GM23338 (cell line): ENCODE measurements around the gene ASPRV1. TPM values are rescaled to one million over a fixed set of nuclear protein-coding genes. Genes with fewer than 3 reads are reported as not detected.

Source experiments
- ATAC-seq: fragments of 200-7000 bp; cut with Tn5 transposase; 3 replicates; pipeline ENCODE4 v1.9.1; 2020
- DNase-seq: peaks from one replicate; pipeline ENCODE4 v3.0.0-alpha.2; 2015; ENCODE audit warnings: low spot score
- H2AFZ ChIP-seq: fragments of 200-600 bp; sonication (generic); 2 replicates; pipeline ENCODE4 v1.8.0; 2016; ENCODE audit warnings: antibody characterized with exemption, mild to moderate bottlenecking, moderate library complexity
- H3F3A ChIP-seq: fragments of 200-600 bp; sonication (generic); replicated peaks from 2 replicates; pipeline ENCODE4 v1.8.0; 2017; ENCODE audit warnings: antibody characterized with exemption, mixed run types, low read depth
- H3K27ac ChIP-seq: fragments of 200-600 bp; sonication (generic); 2 replicates; pipeline ENCODE4 v1.6.1; 2016; ENCODE audit warnings: low read depth
- H3K27me3 ChIP-seq: fragments of 200-600 bp; sonication (generic); 2 replicates; pipeline ENCODE4 v1.8.0; 2016; ENCODE audit warnings: mild to moderate bottlenecking, mixed run types, moderate library complexity; ENCODE audit not compliant: insufficient read depth
- H3K36me3 ChIP-seq: fragments of 200-600 bp; sonication (generic); 2 replicates; pipeline ENCODE4 v1.8.0; 2016; ENCODE audit warnings: mild to moderate bottlenecking; ENCODE audit not compliant: insufficient read depth
- H3K4me1 ChIP-seq: fragments of 200-600 bp; sonication (generic); 2 replicates; pipeline ENCODE4 v1.8.0; 2016; ENCODE audit warnings: mild to moderate bottlenecking, moderate library complexity; ENCODE audit not compliant: insufficient read depth
- H3K4me2 ChIP-seq: fragments of 200-600 bp; sonication (generic); 2 replicates; pipeline ENCODE4 v1.7.1; 2017; ENCODE audit warnings: mixed run types
- H3K4me3 ChIP-seq: fragments of 200-600 bp; sonication (generic); 2 replicates; pipeline ENCODE4 v1.6.1; 2016; ENCODE audit warnings: mixed run types
- H3K79me2 ChIP-seq: fragments of 200-600 bp; sonication (generic); replicated peaks from 2 replicates; pipeline ENCODE4 v1.8.0; 2017; ENCODE audit warnings: mild to moderate bottlenecking; ENCODE audit not compliant: insufficient read depth
- H3K9me2 ChIP-seq: fragments of 200-600 bp; sonication (generic); 2 replicates; pipeline ENCODE4 v1.8.0; 2017; ENCODE audit not compliant: insufficient read depth
- H4K20me1 ChIP-seq: fragments of 200-600 bp; sonication (generic); replicated peaks from 2 replicates; pipeline ENCODE4 v1.8.0; 2017; ENCODE audit warnings: mild to moderate bottlenecking; ENCODE audit not compliant: insufficient read depth
- H3K27ac Mint-ChIP-seq: 2 replicates; pipeline ENCODE4 v1.8.0; 2020; ENCODE audit warnings: inconsistent platforms, mild to moderate bottlenecking, moderate library complexity, mixed read lengths
- H3K27me3 Mint-ChIP-seq: 3 replicates; pipeline ENCODE4 v1.8.0; 2022; ENCODE audit warnings: low read depth, mild to moderate bottlenecking, moderate library complexity, mixed read lengths, inconsistent platforms; ENCODE audit not compliant: insufficient read depth, poor library complexity
- H3K36me3 Mint-ChIP-seq: 3 replicates; pipeline ENCODE4 v1.8.0; 2021; ENCODE audit warnings: low read depth, mild to moderate bottlenecking, inconsistent platforms, moderate library complexity, mixed read lengths
- H3K4me1 Mint-ChIP-seq: 3 replicates; pipeline ENCODE4 v1.8.0; 2020; ENCODE audit warnings: mild to moderate bottlenecking, inconsistent platforms, mixed read lengths
- H3K4me3 Mint-ChIP-seq: 3 replicates; pipeline ENCODE4 v1.8.0; 2021; ENCODE audit warnings: moderate library complexity, mild to moderate bottlenecking, inconsistent platforms, mixed read lengths
- H3K9me3 Mint-ChIP-seq: 3 replicates; pipeline ENCODE4 v1.8.0; 2020; ENCODE audit warnings: moderate library complexity, mild to moderate bottlenecking, inconsistent platforms, mixed read lengths
- CREB1 ChIP-seq: fragments of 250-450 bp; sonication (Bioruptor Pico); IDR thresholded peaks from 2 replicates; pipeline ENCODE4 v1.5.0; 2020; ENCODE audit warnings: low read depth, mild to moderate bottlenecking, moderate library complexity
- CTCF ChIP-seq, 2 experiments: fragments of 200-600 bp in 1 of 2; sonication (generic) in 1 of 2; conservative IDR thresholded peaks; 2 replicates each; pipeline versions ENCODE4 v1.5.1 to v1.6.1; 2016 to 2017; ENCODE audit warnings: antibody characterized with exemption in 2 of 2, low read depth in 2 of 2, mild to moderate bottlenecking in 2 of 2, moderate library complexity in 1 of 2
- ETS1 ChIP-seq: IDR thresholded peaks from 2 replicates; pipeline ENCODE4 v1.6.1; 2016; ENCODE audit warnings: antibody characterized with exemption
- EZH2 ChIP-seq: fragments of 200-600 bp; sonication (generic); IDR thresholded peaks from one replicate; pipeline ENCODE4 v1.8.0; 2017; ENCODE audit warnings: antibody characterized with exemption, mild to moderate bottlenecking, low read depth; ENCODE audit not compliant: unreplicated experiment
- NANOG ChIP-seq: IDR thresholded peaks from 2 replicates; pipeline ENCODE4 v1.6.1; 2016; ENCODE audit warnings: antibody characterized with exemption, borderline replicate concordance
- POLR2AphosphoS5 ChIP-seq: IDR thresholded peaks from 2 replicates; pipeline ENCODE4 v1.6.1; 2016; ENCODE audit warnings: antibody characterized with exemption, low read depth
- REST ChIP-seq: IDR thresholded peaks from one replicate; pipeline ENCODE4 v1.6.1; 2018; ENCODE audit warnings: antibody characterized with exemption; ENCODE audit not compliant: unreplicated experiment
- polyA plus RNA-seq: library from polyadenylated mRNA; unstranded; fragments of >200 nt; fragmentation: Nextera tagmentation; extraction: Ambion mirVana; gene quantifications from 2 replicates; pipeline ENCODE4 v1.2.1, GENCODE V29; 2016
- total RNA-seq: library from RNA; depleted of rRNA; stranded (reverse); fragments of >200 nt; shearing (Covaris generic); gene quantifications from 2 replicates; pipeline ENCODE4 v1.2.3, GENCODE V29; 2014

The ASPRV1 gene
- total and polyA plus RNA-seq, 2 experiments from 2014 or later = 0.60 to 1.4 TPM

GRCh38 chr2:69914164-69914949, 47.1 kb downstream of the ASPRV1 start:
- ATAC-seq (peak; percentile 89), DNase-seq (peak; percentile 100)
- Histone ChIP-seq H3F3A (no peaks in the 10 kb centered on the region), H3K4me1 (no peaks in the 10 kb centered on the region), H3K4me2 (peak overlapping the region; percentile 88), H4K20me1 (no peaks in the 10 kb centered on the region), H3K79me2 (no peaks in the 10 kb centered on the region), H3K27ac (peak overlapping the region; percentile 95), H2AFZ (no peak overlapping the region), H3K4me3 (peak overlapping the region; percentile 68), H3K9me2 (no peaks in the 10 kb centered on the region), H3K36me3 (no peaks in the 10 kb centered on the region), H3K27me3 (no peaks in the 10 kb centered on the region)
- Mint-ChIP-seq H3K27me3 (peaks cover 6% of the 10 kb centered on the region), H3K9me3 (no peaks in the 10 kb centered on the region), H3K4me1 (0 out of 3 replicates have a peak, but pooled peaks cover 6% of the 10 kb centered on the region), H3K4me3 (peak overlapping the region; percentile 85), H3K27ac (peak overlapping the region; percentile 98), H3K36me3 (peaks cover 3% of the 10 kb centered on the region; the same call in 1 of the 3 replicates)
- peak; percentile 93 for TF ChIP-seq POLR2AphosphoS5
- peak in 1 of 2 experiments; percentile 59; a peak in 2 of 4 replicates for TF ChIP-seq CTCF (conservative IDR thresholded peaks at IDR 0.05; ENCODE audit: low read depth in 2 of 2)
- TF ChIP-seq REST = no peak
- TF ChIP-seq CREB1 (CRISPR knock-in tag) = peak; percentile 80
- 0 out of 2 replicates have a peak, but pooled peaks have one; percentile 39 for TF ChIP-seq ETS1

- Mint-ChIP-seq H3K4me3 (no peak overlapping the region), H3K27me3 (peaks cover 6% of the 10 kb centered on the region), H3K36me3 (peaks cover 10% of the 10 kb centered on the region; the same call in 1 of the 3 replicates), H3K9me3 (no peaks in the 10 kb centered on the region), H3K27ac (no peak overlapping the region), H3K4me1 (0 out of 3 replicates have a peak, but pooled peaks cover 6% of the 10 kb centered on the region)
- no peaks in the 10 kb centered on the region for H4K20me1 ChIP-seq
- DNase-seq (peak; percentile 77), ATAC-seq (no peak)
- H3K27ac ChIP-seq = no peak overlapping the region
- no peak overlapping the region for H3K4me2 ChIP-seq
- no peaks in the 10 kb centered on the region for H3K79me2 ChIP-seq
- no peak overlapping the region for H2AFZ ChIP-seq
- H3K9me2 ChIP-seq = no peaks in the 10 kb centered on the region
- H3K36me3 ChIP-seq = no peaks in the 10 kb centered on the region
- no peaks in the 10 kb centered on the region for H3K4me1 ChIP-seq
- H3K4me3 ChIP-seq = no peak overlapping the region
- TF ChIP-seq EZH2 (no peak), CTCF (conservative IDR thresholded peaks at IDR 0.05; ENCODE audit: low read depth in 2 of 2) (peak; percentile 68 to 87), NANOG (no peak)
- H3F3A ChIP-seq = no peaks in the 10 kb centered on the region
- H3K27me3 ChIP-seq = no peaks in the 10 kb centered on the region
These were observed 49.4 kb downstream of the ASPRV1 start for GRCh38 chr2:69911985-69912563.
